Measurements from ENCODE around the gene TMEM165.

GRCh38 chr4:55445921-55446577 lies 50.3 kb downstream of the TMEM165 start:
- TF ChIP-seq PAX5 (IDR thresholded peaks at IDR 0.05; ENCODE audit: insufficient read depth, low read length, severe bottlenecking), result no peak
- no peak for TF ChIP-seq POLR2AphosphoS5 (IDR thresholded peaks at IDR 0.05; ENCODE audit: low read depth, low read length)
